Measurements from ENCODE around the gene DTNB. TPM values are rescaled to one million over a fixed set of nuclear protein-coding genes. Genes with fewer than 3 reads are reported as not detected.

The DTNB gene
- total RNA-seq, 4 donors from 2014 or later, result 0.70 to 23.1 (median 6.1) TPM

GRCh38 chr2:25517701-25518100 lies 155.7 kb downstream of the DTNB start:
- H3K4me1 ChIP-seq, result no peaks in the 10 kb centered on the region
- TF ChIP-seq POLR2A (IDR thresholded peaks at IDR 0.05), result no peak
- TF ChIP-seq, protein P1, sequence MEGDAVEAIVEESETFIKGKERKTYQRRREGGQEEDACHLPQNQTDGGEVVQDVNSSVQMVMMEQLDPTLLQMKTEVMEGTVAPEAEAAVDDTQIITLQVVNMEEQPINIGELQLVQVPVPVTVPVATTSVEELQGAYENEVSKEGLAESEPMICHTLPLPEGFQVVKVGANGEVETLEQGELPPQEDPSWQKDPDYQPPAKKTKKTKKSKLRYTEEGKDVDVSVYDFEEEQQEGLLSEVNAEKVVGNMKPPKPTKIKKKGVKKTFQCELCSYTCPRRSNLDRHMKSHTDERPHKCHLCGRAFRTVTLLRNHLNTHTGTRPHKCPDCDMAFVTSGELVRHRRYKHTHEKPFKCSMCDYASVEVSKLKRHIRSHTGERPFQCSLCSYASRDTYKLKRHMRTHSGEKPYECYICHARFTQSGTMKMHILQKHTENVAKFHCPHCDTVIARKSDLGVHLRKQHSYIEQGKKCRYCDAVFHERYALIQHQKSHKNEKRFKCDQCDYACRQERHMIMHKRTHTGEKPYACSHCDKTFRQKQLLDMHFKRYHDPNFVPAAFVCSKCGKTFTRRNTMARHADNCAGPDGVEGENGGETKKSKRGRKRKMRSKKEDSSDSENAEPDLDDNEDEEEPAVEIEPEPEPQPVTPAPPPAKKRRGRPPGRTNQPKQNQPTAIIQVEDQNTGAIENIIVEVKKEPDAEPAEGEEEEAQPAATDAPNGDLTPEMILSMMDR (IDR thresholded peaks at IDR 0.05), result no peak
- no peaks in the 10 kb centered on the region for H3K9me3 ChIP-seq
- H3K27ac ChIP-seq, result no peak overlapping the region
- DNase-seq, result no peak
- no peaks in the 10 kb centered on the region for H3K36me3 ChIP-seq
- H3K27me3 ChIP-seq, result no peaks in the 10 kb centered on the region
- H3K4me3 ChIP-seq, result no peak overlapping the region

GRCh38 chr2:25514043-25514637 lies 159.2 kb downstream of the DTNB start:
- Histone ChIP-seq H3K36me3 (no peaks in the 10 kb centered on the region), H3K27ac (no peak overlapping the region), H3K4me1 (no peaks in the 10 kb centered on the region), H3K4me3 (no peak overlapping the region), H3K9me3 (no peaks in the 10 kb centered on the region), H3K27me3 (no peaks in the 10 kb centered on the region)
- no peak for TF ChIP-seq POLR2A (IDR thresholded peaks at IDR 0.05)
- TF ChIP-seq, protein P1 (IDR thresholded peaks at IDR 0.05), result no peak
- no peak for DNase-seq

GRCh38 chr2:25512707-25513106 lies 160.7 kb downstream of the DTNB start:
- TF ChIP-seq, protein P1 (IDR thresholded peaks at IDR 0.05), result no peak
- TF ChIP-seq POLR2A (IDR thresholded peaks at IDR 0.05), result no peak
- no peaks in the 10 kb centered on the region for H3K27me3 ChIP-seq
- DNase-seq, result no peak
- H3K4me3 ChIP-seq, result no peak overlapping the region
- H3K4me1 ChIP-seq, result no peaks in the 10 kb centered on the region
- no peaks in the 10 kb centered on the region for H3K36me3 ChIP-seq
- H3K27ac ChIP-seq, result no peak overlapping the region
- no peaks in the 10 kb centered on the region for H3K9me3 ChIP-seq

DNA sequence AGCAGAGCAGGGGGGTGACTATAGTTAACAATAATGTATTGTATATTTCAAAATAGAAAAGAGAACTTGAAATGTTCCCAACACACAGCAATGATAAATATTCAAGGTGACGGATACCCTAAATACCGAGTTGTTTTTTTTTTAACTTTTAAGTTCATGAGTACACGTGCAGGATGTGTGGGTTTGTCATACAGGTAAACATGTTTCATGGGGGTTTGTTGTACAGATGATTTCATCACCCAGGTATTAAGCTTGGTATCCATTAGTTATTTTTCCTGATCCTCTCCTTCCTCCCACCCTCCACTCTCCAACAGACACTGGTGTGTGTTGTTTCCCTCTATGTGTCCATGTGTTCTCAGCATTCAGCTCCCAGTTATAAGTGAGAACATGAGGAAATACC lies 167.2 kb downstream of the DTNB start:
- H3K27me3 ChIP-seq, result no peaks in the 10 kb centered on the region
- H3K27ac ChIP-seq, result no peak overlapping the region
- no peaks in the 10 kb centered on the region for H3K4me1 ChIP-seq
- no peak for DNase-seq
- H3K9me3 ChIP-seq, result no peaks in the 10 kb centered on the region
- no peak overlapping the region for H3K4me3 ChIP-seq
- TF ChIP-seq, protein P1 (IDR thresholded peaks at IDR 0.05), result no peak
- TF ChIP-seq POLR2A (IDR thresholded peaks at IDR 0.05), result no peak
- no peaks in the 10 kb centered on the region for H3K36me3 ChIP-seq

- Histone ChIP-seq H3K27ac (no peak overlapping the region), H3K4me1 (no peaks in the 10 kb centered on the region), H3K36me3 (no peaks in the 10 kb centered on the region), H3K4me3 (no peak overlapping the region), H3K9me3 (no peaks in the 10 kb centered on the region), H3K27me3 (no peaks in the 10 kb centered on the region)
- TF ChIP-seq, protein P1 (IDR thresholded peaks at IDR 0.05), result no peak
- no peak for TF ChIP-seq POLR2A (IDR thresholded peaks at IDR 0.05)
- no peak for DNase-seq
Observed at GRCh38 chr2:25505622-25506021, 167.8 kb downstream of the DTNB start.

- Histone ChIP-seq H3K9me3 (no peaks in the 10 kb centered on the region), H3K27me3 (no peaks in the 10 kb centered on the region), H3K4me1 (no peaks in the 10 kb centered on the region), H3K4me3 (no peak overlapping the region), H3K36me3 (no peaks in the 10 kb centered on the region), H3K27ac (no peak overlapping the region)
- no peak for TF ChIP-seq POLR2A (IDR thresholded peaks at IDR 0.05)
- TF ChIP-seq, protein P1 (IDR thresholded peaks at IDR 0.05), result no peak
- no peak for DNase-seq
Observed at GRCh38 chr2:25505182-25505581, 168.2 kb downstream of the DTNB start.

Data from Peyer's patch (tissue), 4 donors.